Thyroid gland (tissue), 4 donors: ENCODE data around the gene PIM3. TPM values are rescaled to one million over a fixed set of nuclear protein-coding genes. Genes with fewer than 3 reads are reported as not detected.

Experiments
- DNase-seq, 2 donors: peaks; one replicate each; pipeline ENCODE4 v3.0.0-alpha.2; 2019
- H3K27ac ChIP-seq, 3 donors: fragments of 200-600 bp; sonication (generic); 1 replicate in 2 of 3; 2 replicates in 1 of 3; pipeline ENCODE4 v1.5.1; 2016 to 2019; ENCODE audit warnings: mild to moderate bottlenecking in 1 of 3, moderate library complexity in 1 of 3
- H3K27me3 ChIP-seq: fragments of 200-600 bp; sonication (generic); one replicate; pipeline ENCODE4 v1.5.1; 2019
- H3K36me3 ChIP-seq, 2 donors: fragments of 200-600 bp; sonication (generic); one replicate each; pipeline ENCODE4 v1.5.1; 2016 to 2019
- H3K4me1 ChIP-seq, 2 donors: fragments of 200-600 bp; sonication (generic); one replicate each; pipeline ENCODE4 v1.5.1; 2017 to 2019
- H3K4me3 ChIP-seq, 3 donors: fragments of 200-600 bp; sonication (generic); replicated peaks in 1 of 3; 1 replicate in 2 of 3; 2 replicates in 1 of 3; pipeline ENCODE4 v1.5.1; 2016; ENCODE audit warnings: mild to moderate bottlenecking in 1 of 3
- H3K9me3 ChIP-seq: fragments of 200-600 bp; sonication (generic); one replicate; pipeline ENCODE4 v1.5.1; 2017
- CTCF ChIP-seq, 6 experiments: fragments of 200-600 bp in 3 of 6; fragments of 450-650 bp in 3 of 6; sonication (generic) in 3 of 6; IDR thresholded peaks; one replicate each; pipeline ENCODE4 v1.5.1; 2016 to 2019; ENCODE audit warnings: antibody characterized with exemption in 6 of 6, mild to moderate bottlenecking in 2 of 6, inconsistent platforms in 1 of 6, moderate library complexity in 1 of 6
- POLR2A ChIP-seq, 2 donors: fragments of 450-650 bp; IDR thresholded peaks; one replicate each; pipeline ENCODE4 v1.6.1; 2017; ENCODE audit warnings: antibody characterized with exemption in 2 of 2, mild to moderate bottlenecking in 2 of 2, moderate library complexity in 1 of 2
- WGBS, 2 donors: methylation state at CpG; one replicate each; pipeline ENCODE4 v1.1.5; 2017; 5-methylcytosine and 5-hydroxymethylcytosine counted together
- intact Hi-C: fragments of 100-400 bp; cut with DNase I; formaldehyde crosslinking; loops from one replicate; pipeline ENCODE4 v1.15.1; 2023
- microRNA-seq: library from miRNA; unstranded; fragments of <30 nt; microRNA quantifications from one replicate; pipeline ENCODE4, GENCODE V29; 2016
- small RNA-seq: library from RNA; depleted of rRNA; stranded (forward); fragments of <200 nt; gene quantifications from one replicate; pipeline ENCODE3, GENCODE V24; 2016
- total RNA-seq, 4 donors: library from RNA; depleted of rRNA; stranded (reverse); fragments of >200 nt; gene quantifications; one replicate each; pipeline ENCODE4 v1.2.3, GENCODE V29; 2016

PIM3 gene
- total RNA-seq, 4 donors from 2014 or later, result 45.4 to 108 (median 73.2) TPM

- H3K27me3 ChIP-seq, result peaks cover 34% of the 10 kb centered on the region
- 3 to 8% methylated on average over 12 to 31 of the region's 61 CpGs for WGBS, 2 donors
- intact Hi-C loops, result no loop called here
- no peak for DNase-seq
- no peak for TF ChIP-seq POLR2A (IDR thresholded peaks at IDR 0.05)
- no peak for TF ChIP-seq CTCF (IDR thresholded peaks at IDR 0.05)
- H3K9me3 ChIP-seq, result no peaks in the 10 kb centered on the region
- no peak overlapping the region for H3K4me3 ChIP-seq
- no peak overlapping the region for H3K27ac ChIP-seq
- peaks cover 0 to 19% of the 10 kb centered on the region in 2 donors for H3K4me1 ChIP-seq
- no peaks in the 10 kb centered on the region for H3K36me3 ChIP-seq
Measured at GRCh38 chr22:50010676-50011446, 50.3 kb downstream of the PIM3 start.

GRCh38 chr22:50011447-50012210 is 51.1 kb downstream of the PIM3 start:
- H3K4me1 ChIP-seq, result peaks cover 0 to 19% of the 10 kb centered on the region in 2 donors
- TF ChIP-seq POLR2A (IDR thresholded peaks at IDR 0.05) (no peak), CTCF (IDR thresholded peaks at IDR 0.05) (no peak)
- no peak for DNase-seq
- no peak overlapping the region for H3K4me3 ChIP-seq
- H3K27ac ChIP-seq, result no peak overlapping the region
- peaks cover 34% of the 10 kb centered on the region for H3K27me3 ChIP-seq
- H3K36me3 ChIP-seq, result no peaks in the 10 kb centered on the region
- intact Hi-C loops, result no loop called here
- WGBS, 2 donors, result 36 to 58% methylated on average over 12 to 15 of the region's 18 CpGs
- no peaks in the 10 kb centered on the region for H3K9me3 ChIP-seq

GRCh38 chr22:50012211-50013181 is 51.9 kb downstream of the PIM3 start, which contains the start of gene IL17REL:
TSS of gene IL17REL (minus strand) at chr22:50012765. CDS start at chr22:50012646, 119 bp downstream.
- Histone ChIP-seq H3K27me3 (peaks cover 34% of the 10 kb centered on the region), H3K27ac (no peak within 1 kb of the TSS), H3K4me3 (no peak within 1 kb of the TSS), H3K9me3 (no peaks in the 10 kb centered on the region), H3K36me3 (no peaks in the 10 kb centered on the region), H3K4me1 (peaks cover 0 to 19% of the 10 kb centered on the region in 2 donors)
- WGBS, 2 donors, result 49% methylated on average over 7 to 9 of the region's 29 CpGs
- intact Hi-C loops, result no loop called here
- DNase-seq, result no peak
- TF ChIP-seq POLR2A (IDR thresholded peaks at IDR 0.05) (no peak), CTCF (IDR thresholded peaks at IDR 0.05) (no peak)

Small RNA genes within 50 kb of the gene (microRNA-seq; reads per million reads assigned to microRNA genes)
- gene MIR6821, result not detected

Small RNA genes within 50 kb of the gene (small RNA-seq; reads per million reads assigned to genes)
- gene MIR6821, result not detected

Other genes with a start within 250 kb of the PIM3 start
- 10 to 100 TPM; 32.2 to 51.8 (median 41.6) TPM for gene BRD1, start 132.9 kb upstream of the PIM3 start, total RNA-seq
- 10 to 100 TPM in 3 of 4 donors, 1 to 10 TPM in 1; 9.4 to 15.8 (median 10.1) TPM for gene ZBED4, start 106.9 kb upstream of the PIM3 start, total RNA-seq
- gene ALG12, start 42.3 kb upstream of the PIM3 start, total RNA-seq, result 10 to 100 TPM; 25.5 to 60.5 (median 52.2) TPM
- 100 to 1,000 TPM in 3 of 4 donors, 10 to 100 TPM in 1; 50.3 to 244 (median 154) TPM for gene CRELD2, start 42.1 kb upstream of the PIM3 start, total RNA-seq
- not detected for gene IL17REL, start 52.0 kb downstream of the PIM3 start, total RNA-seq
- gene TTLL8, start 97.5 kb downstream of the PIM3 start, total RNA-seq, result not detected
- gene MLC1, start 124.7 kb downstream of the PIM3 start, total RNA-seq, result under 1 TPM in 1 of 4 donors, not detected in 3; 0.11 TPM
- 1 to 10 TPM in 2 of 4 donors, under 1 TPM in 2; 0.33 to 1.5 (median 1.0) TPM for gene MOV10L1, start 129.2 kb downstream of the PIM3 start, total RNA-seq
- 10 to 100 TPM in 3 of 4 donors, 1 to 10 TPM in 1; 9.0 to 12.1 (median 10.9) TPM for gene PANX2, start 210.0 kb downstream of the PIM3 start, total RNA-seq
- gene TRABD, start 225.1 kb downstream of the PIM3 start, total RNA-seq, result 10 to 100 TPM; 26.6 to 51.9 (median 31.5) TPM
- gene SELENOO, start 240.2 kb downstream of the PIM3 start, total RNA-seq, result 10 to 100 TPM; 20.7 to 50.6 (median 31.0) TPM